GM18511 (cell line): ENCODE data around the gene GAS6.
"Not testable (repeated sequence)": the region's sequence is repeated elsewhere in the genome, so short reads cannot be mapped to it uniquely, and the experiment has no call there.

Experiments
- ATAC-seq: cut with Tn5 transposase; IDR thresholded peaks from one replicate; pipeline ENCODE4 v1.9.1; 2021; ENCODE audit warnings: mild to moderate bottlenecking, moderate library complexity; ENCODE audit not compliant: unreplicated experiment

The GAS6 gene

GRCh38 chr13:113863524-113864272 lies at the start of gene GAS6:
GAS6 (minus strand) TSS chr13:113864076; CDS start chr13:113863920, 156 bp downstream.
- ATAC-seq = peak; percentile 41

GRCh38 chr13:113913408-113913807 lies 49.5 kb upstream of the GAS6 start:
- ATAC-seq = not testable (repeated sequence)

- no peak for ATAC-seq
Observed at GRCh38 chr13:113912596-113912995, 48.7 kb upstream of the GAS6 start.

GRCh38 chr13:113907635-113908617 lies 44.0 kb upstream of the GAS6 start:
- ATAC-seq = no peak

GRCh38 chr13:113906571-113906970 lies 42.7 kb upstream of the GAS6 start:
- ATAC-seq = no peak

GRCh38 chr13:113905942-113906341 lies 42.1 kb upstream of the GAS6 start:
- no peak for ATAC-seq

- no peak for ATAC-seq
Observed at GRCh38 chr13:113905018-113905417, 41.1 kb upstream of the GAS6 start.

GRCh38 chr13:113904411-113904810 lies 40.5 kb upstream of the GAS6 start:
- no peak for ATAC-seq

GRCh38 chr13:113903912-113904311 lies 40.0 kb upstream of the GAS6 start:
- no peak for ATAC-seq

- ATAC-seq = no peak
Observed at GRCh38 chr13:113902986-113903775, 39.3 kb upstream of the GAS6 start.

- no peak for ATAC-seq
Observed at GRCh38 chr13:113902481-113902880, 38.6 kb upstream of the GAS6 start.

GRCh38 chr13:113901642-113902041 lies 37.8 kb upstream of the GAS6 start:
- ATAC-seq = no peak

- no peak for ATAC-seq
Observed at GRCh38 chr13:113901231-113901630, 37.4 kb upstream of the GAS6 start.

- no peak for ATAC-seq
Observed at GRCh38 chr13:113900646-113901045, 36.8 kb upstream of the GAS6 start.

- no peak for ATAC-seq
Observed at GRCh38 chr13:113898391-113898790, 34.5 kb upstream of the GAS6 start.

- no peak for ATAC-seq
Observed at GRCh38 chr13:113897966-113898365, 34.1 kb upstream of the GAS6 start.

GRCh38 chr13:113897161-113897560 lies 33.3 kb upstream of the GAS6 start:
- no peak for ATAC-seq

GRCh38 chr13:113895436-113895835 lies 31.6 kb upstream of the GAS6 start:
- ATAC-seq = no peak

- ATAC-seq = no peak
Observed at GRCh38 chr13:113890774-113891480, 27.1 kb upstream of the GAS6 start.

- ATAC-seq = no peak
Observed at GRCh38 chr13:113889467-113889866, 25.6 kb upstream of the GAS6 start.
